Mesothelial cell of epicardium (in vitro differentiated cells): Measurements from ENCODE around the gene PIAS2. TPM values are rescaled to one million over a fixed set of nuclear protein-coding genes. Genes with fewer than 3 reads are reported as not detected.

Experiments
- DNase-seq, 2 experiments: peaks; one replicate each; pipeline ENCODE4 v3.0.0; 2021; ENCODE audit warnings: low spot score in 2 of 2; ENCODE audit not compliant: unreplicated experiment in 2 of 2
- H3K27ac Mint-ChIP-seq: 2 replicates; pipeline ENCODE4 v1.8.0; 2021; ENCODE audit warnings: mixed read lengths
- H3K27me3 Mint-ChIP-seq: 2 replicates; pipeline ENCODE4 v1.8.0; 2021; ENCODE audit warnings: low read depth, mixed read lengths
- H3K36me3 Mint-ChIP-seq: 2 replicates; pipeline ENCODE4 v1.8.0; 2021; ENCODE audit warnings: mixed read lengths
- H3K4me1 Mint-ChIP-seq: 2 replicates; pipeline ENCODE4 v1.8.0; 2021; ENCODE audit warnings: mixed read lengths
- H3K4me3 Mint-ChIP-seq: 2 replicates; pipeline ENCODE4 v1.8.0; 2021; ENCODE audit warnings: mild to moderate bottlenecking, moderate library complexity, mixed read lengths
- H3K9me3 Mint-ChIP-seq: 2 replicates; pipeline ENCODE4 v1.8.0; 2021; ENCODE audit warnings: mixed read lengths
- CTCF ChIP-seq: fragments of 200-600 bp; sonication (generic); IDR thresholded peaks from one replicate; pipeline ENCODE4 v1.5.0; 2021; ENCODE audit warnings: antibody characterized with exemption; ENCODE audit not compliant: unreplicated experiment
- total RNA-seq: library from RNA; stranded (reverse); gene quantifications from 3 replicates; pipeline ENCODE4 v1.2.1, GENCODE V29; 2021

The PIAS2 gene
- total RNA-seq, 1 donor from 2014 or later, result 55.7 TPM

GRCh38 chr18:46756025-46756558 is 161.2 kb downstream of the PIAS2 start:
- no peak for DNase-seq
- no peak for TF ChIP-seq CTCF
- Mint-ChIP-seq H3K9me3 (no peaks in the 10 kb centered on the region), H3K27me3 (peaks cover 89% of the 10 kb centered on the region), H3K4me3 (peak overlapping the region; percentile 24), H3K27ac (no peak overlapping the region), H3K36me3 (no peaks in the 10 kb centered on the region), H3K4me1 (peaks cover 11% of the 10 kb centered on the region)

- H3K27me3 Mint-ChIP-seq, result peaks cover 89% of the 10 kb centered on the region
- no peak for DNase-seq
- H3K4me1 Mint-ChIP-seq, result peaks cover 11% of the 10 kb centered on the region
- no peak for TF ChIP-seq CTCF
- H3K27ac Mint-ChIP-seq, result no peak overlapping the region
- H3K9me3 Mint-ChIP-seq, result no peaks in the 10 kb centered on the region
- no peaks in the 10 kb centered on the region for H3K36me3 Mint-ChIP-seq
- peak overlapping the region; percentile 4 for H3K4me3 Mint-ChIP-seq
These were observed 161.8 kb downstream of the PIAS2 start for GRCh38 chr18:46755315-46756024.

GRCh38 chr18:46754661-46755292 is 162.5 kb downstream of the PIAS2 start:
- Mint-ChIP-seq H3K27ac (no peak overlapping the region), H3K36me3 (no peaks in the 10 kb centered on the region), H3K4me1 (peaks cover 11% of the 10 kb centered on the region), H3K9me3 (no peaks in the 10 kb centered on the region), H3K27me3 (peaks cover 89% of the 10 kb centered on the region), H3K4me3 (no peak overlapping the region)
- no peak for TF ChIP-seq CTCF
- no peak for DNase-seq

GRCh38 chr18:46754188-46754587 is 163.1 kb downstream of the PIAS2 start:
- H3K27me3 Mint-ChIP-seq, result peaks cover 87% of the 10 kb centered on the region
- no peaks in the 10 kb centered on the region for H3K36me3 Mint-ChIP-seq
- DNase-seq, result no peak
- no peaks in the 10 kb centered on the region for H3K9me3 Mint-ChIP-seq
- no peak for TF ChIP-seq CTCF
- H3K4me1 Mint-ChIP-seq, result peaks cover 11% of the 10 kb centered on the region
- H3K4me3 Mint-ChIP-seq, result no peak overlapping the region
- no peak overlapping the region for H3K27ac Mint-ChIP-seq

Other genes starting within 250 kb of the PIAS2 start
- 0.20 to 0.75 TPM (median 0.41 TPM) in 3 replicates for gene ST8SIA5, start 160.5 kb downstream of the PIAS2 start, total RNA-seq
- gene KATNAL2, start 95 bp upstream of the PIAS2 start, total RNA-seq, result 7.0 to 8.9 TPM (median 8.9 TPM) in 3 replicates
- not detected in 3 replicates for gene ELOA2, start 118.1 kb upstream of the PIAS2 start, total RNA-seq
- gene HDHD2, start 233.0 kb upstream of the PIAS2 start, total RNA-seq, result 40.1 to 44.0 TPM (median 41.0 TPM) in 3 replicates